ENCODE measurements around the gene SAMD4B. TPM values are rescaled to one million over a fixed set of nuclear protein-coding genes. Genes with fewer than 3 reads are reported as not detected.
A peak's percentile ranks its signal among the peaks of the same experiment; 100 is the strongest.

SAMD4B gene
- total RNA-seq, 1 donor from 2014 or later = 123 TPM

DNA sequence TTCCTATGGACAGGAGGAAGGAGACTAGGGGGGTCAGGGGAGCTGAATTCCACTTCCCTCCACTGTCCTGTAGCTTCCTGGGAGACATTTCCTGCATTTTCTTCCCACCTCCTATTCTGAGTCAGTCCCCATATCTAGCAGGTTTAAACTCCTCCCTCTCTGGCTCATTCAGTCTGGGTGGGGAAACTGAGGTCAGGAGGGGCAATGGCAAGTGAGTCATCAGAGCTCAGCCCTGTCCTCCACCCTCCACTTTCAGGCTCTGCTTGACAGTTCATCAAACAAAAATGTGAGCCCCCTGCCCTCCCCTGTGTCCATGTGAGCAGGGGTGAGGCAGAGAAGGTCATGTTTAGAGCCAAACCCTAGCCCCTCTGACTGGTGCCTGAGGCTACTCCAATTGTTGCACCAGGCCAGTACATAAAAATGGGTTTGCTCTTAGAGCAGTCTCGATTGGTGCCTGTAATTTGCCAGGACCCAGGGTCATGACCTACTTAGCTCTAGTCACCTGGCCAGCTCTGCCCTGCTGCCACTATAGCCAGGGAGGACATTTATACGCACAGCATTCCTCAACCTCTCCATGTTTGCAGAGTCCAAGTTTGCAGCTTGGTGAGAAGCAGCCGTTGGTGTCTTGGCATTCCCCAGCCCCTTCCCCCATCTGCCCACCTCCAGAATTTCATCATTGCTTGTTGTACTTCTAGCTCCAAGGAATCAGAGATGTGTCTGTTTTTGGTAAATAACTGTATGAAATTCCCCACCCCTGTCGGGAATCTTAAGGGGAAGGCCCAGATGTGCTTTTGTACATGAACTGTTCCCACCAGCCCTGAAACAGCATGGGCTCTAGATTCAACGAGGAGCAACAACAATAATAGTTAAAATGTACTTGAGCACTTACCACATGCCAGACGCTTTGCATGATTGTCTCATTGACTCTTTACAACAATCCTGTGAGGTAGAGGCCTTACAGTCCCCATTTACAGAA lies 20.7 kb downstream of the SAMD4B start:
- peak; percentile 45 for DNase-seq (ENCODE audit: low read depth)
- peaks cover 1% of the 10 kb centered on the region for H3K36me3 ChIP-seq (ENCODE audit: control insufficient read depth, insufficient read depth, low read length)

GRCh38 chr19:39363901-39364457 lies 21.8 kb downstream of the SAMD4B start:
- TF ChIP-seq, protein P1, sequence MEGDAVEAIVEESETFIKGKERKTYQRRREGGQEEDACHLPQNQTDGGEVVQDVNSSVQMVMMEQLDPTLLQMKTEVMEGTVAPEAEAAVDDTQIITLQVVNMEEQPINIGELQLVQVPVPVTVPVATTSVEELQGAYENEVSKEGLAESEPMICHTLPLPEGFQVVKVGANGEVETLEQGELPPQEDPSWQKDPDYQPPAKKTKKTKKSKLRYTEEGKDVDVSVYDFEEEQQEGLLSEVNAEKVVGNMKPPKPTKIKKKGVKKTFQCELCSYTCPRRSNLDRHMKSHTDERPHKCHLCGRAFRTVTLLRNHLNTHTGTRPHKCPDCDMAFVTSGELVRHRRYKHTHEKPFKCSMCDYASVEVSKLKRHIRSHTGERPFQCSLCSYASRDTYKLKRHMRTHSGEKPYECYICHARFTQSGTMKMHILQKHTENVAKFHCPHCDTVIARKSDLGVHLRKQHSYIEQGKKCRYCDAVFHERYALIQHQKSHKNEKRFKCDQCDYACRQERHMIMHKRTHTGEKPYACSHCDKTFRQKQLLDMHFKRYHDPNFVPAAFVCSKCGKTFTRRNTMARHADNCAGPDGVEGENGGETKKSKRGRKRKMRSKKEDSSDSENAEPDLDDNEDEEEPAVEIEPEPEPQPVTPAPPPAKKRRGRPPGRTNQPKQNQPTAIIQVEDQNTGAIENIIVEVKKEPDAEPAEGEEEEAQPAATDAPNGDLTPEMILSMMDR (IDR thresholded peaks at IDR 0.05; ENCODE audit: insufficient read depth, low read length, poor library complexity, severe bottlenecking) = no peak
- Histone ChIP-seq H3K27me3 (ENCODE audit: control insufficient read depth, insufficient read depth, low read length) (no peaks in the 10 kb centered on the region), H3K4me3 (ENCODE audit: low read depth, low read length) (no peak overlapping the region), H3K36me3 (ENCODE audit: control insufficient read depth, insufficient read depth, low read length) (no peaks in the 10 kb centered on the region)
- DNase-seq (ENCODE audit: low read depth) = no peak

More for the DNA sequence above, 20.7 kb downstream of the SAMD4B start:
- Histone ChIP-seq H3K27me3 (ENCODE audit: control insufficient read depth, insufficient read depth, low read length) (no peaks in the 10 kb centered on the region), H3K4me3 (ENCODE audit: low read depth, low read length) (no peak overlapping the region)
- TF ChIP-seq, protein P1 (IDR thresholded peaks at IDR 0.05; ENCODE audit: insufficient read depth, low read length, poor library complexity, severe bottlenecking) = no peak

DNA sequence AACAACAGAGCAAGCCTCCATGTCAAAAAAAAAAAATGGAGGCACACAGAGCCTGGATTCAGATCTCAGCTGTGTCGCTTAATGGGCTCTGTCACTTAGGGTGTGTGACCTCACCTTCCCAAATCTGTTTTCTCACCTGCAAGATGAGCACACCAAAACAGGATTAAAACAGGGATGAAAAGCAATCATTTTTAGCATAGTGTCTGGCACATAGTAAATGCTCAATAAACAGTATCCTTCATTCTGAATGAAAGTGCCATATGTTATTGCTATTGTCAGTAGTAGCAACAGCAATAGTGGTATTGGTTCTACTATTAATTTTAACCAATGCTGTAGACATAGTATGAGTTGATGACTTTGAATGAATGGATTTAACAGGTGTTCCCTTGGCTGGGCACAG lies 23.3 kb downstream of the SAMD4B start:
- H3K27me3 ChIP-seq (ENCODE audit: control insufficient read depth, insufficient read depth, low read length) = no peaks in the 10 kb centered on the region
- peaks cover 4% of the 10 kb centered on the region for H3K36me3 ChIP-seq (ENCODE audit: control insufficient read depth, insufficient read depth, low read length)
- DNase-seq (ENCODE audit: low read depth) = no peak
- TF ChIP-seq, protein P1 (IDR thresholded peaks at IDR 0.05; ENCODE audit: insufficient read depth, low read length, poor library complexity, severe bottlenecking) = no peak
- H3K4me3 ChIP-seq (ENCODE audit: low read depth, low read length) = no peak overlapping the region

DNA sequence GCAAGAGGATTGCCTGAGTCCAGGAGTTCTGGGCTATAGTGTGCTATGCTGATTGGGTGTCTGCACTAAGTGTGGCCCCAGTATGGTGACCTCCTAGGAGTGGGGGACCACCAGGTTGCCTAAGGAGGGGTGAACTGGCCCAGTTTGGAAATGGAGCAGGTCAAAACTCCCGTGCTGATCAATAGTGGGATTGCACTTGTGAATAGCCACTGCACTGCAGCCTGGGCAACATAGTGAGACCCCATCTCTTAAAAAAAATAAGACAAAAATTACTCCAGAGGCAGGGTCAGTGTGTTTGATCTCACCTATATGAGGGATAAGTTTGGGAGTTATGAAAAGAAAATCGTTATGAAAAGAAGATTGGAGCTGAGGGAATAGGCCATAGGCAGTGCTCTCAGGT lies 27.0 kb downstream of the SAMD4B start:
- no peaks in the 10 kb centered on the region for H3K27me3 ChIP-seq (ENCODE audit: control insufficient read depth, insufficient read depth, low read length)
- H3K4me3 ChIP-seq (ENCODE audit: low read depth, low read length) = no peak overlapping the region
- peaks cover 8% of the 10 kb centered on the region for H3K36me3 ChIP-seq (ENCODE audit: control insufficient read depth, insufficient read depth, low read length)
- TF ChIP-seq, protein P1 (IDR thresholded peaks at IDR 0.05; ENCODE audit: insufficient read depth, low read length, poor library complexity, severe bottlenecking) = no peak
- DNase-seq (ENCODE audit: low read depth) = no peak

DNA sequence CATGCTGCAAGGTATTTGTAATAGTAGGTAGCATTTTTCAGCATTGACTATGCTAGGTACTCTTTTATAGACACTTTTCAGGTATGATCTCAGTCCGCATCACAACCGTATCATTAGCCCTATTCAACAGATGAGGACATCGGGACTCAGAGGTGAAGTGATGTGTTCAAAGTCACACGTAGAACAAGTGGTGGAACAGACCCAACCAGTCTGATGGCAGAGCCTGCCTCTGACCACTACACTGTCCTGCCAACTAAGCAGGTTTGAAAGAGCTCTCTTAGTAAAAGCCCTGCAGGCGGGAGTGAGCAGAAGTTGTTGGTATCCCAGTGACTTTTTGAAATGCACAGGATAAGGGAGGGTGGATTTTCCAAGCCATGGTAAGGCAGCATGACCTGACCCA lies 28.5 kb downstream of the SAMD4B start:
- H3K36me3 ChIP-seq (ENCODE audit: control insufficient read depth, insufficient read depth, low read length) = peaks cover 8% of the 10 kb centered on the region
- no peak overlapping the region for H3K4me3 ChIP-seq (ENCODE audit: low read depth, low read length)
- DNase-seq (ENCODE audit: low read depth) = no peak
- TF ChIP-seq, protein P1 (IDR thresholded peaks at IDR 0.05; ENCODE audit: insufficient read depth, low read length, poor library complexity, severe bottlenecking) = no peak
- H3K27me3 ChIP-seq (ENCODE audit: control insufficient read depth, insufficient read depth, low read length) = no peaks in the 10 kb centered on the region

Measured in kidney epithelial cell (primary cell).